Ascending aorta (tissue), 2 donors: ENCODE data around the gene CCL25. TPM values are rescaled to one million over a fixed set of nuclear protein-coding genes. Genes with fewer than 3 reads are reported as not detected.
"Not testable (repeated sequence)": the region's sequence is repeated elsewhere in the genome, so short reads cannot be mapped to it uniquely, and the experiment has no call there.

Experiments used
- DNase-seq, 2 donors: peaks; one replicate each; pipeline ENCODE4 v3.0.0-alpha.2; 2019; ENCODE audit warnings: low spot score in 2 of 2
- H3K27ac ChIP-seq, 2 donors: fragments of 200-600 bp; sonication (generic); one replicate each; pipeline ENCODE4 v1.5.1; 2016 to 2017; ENCODE audit warnings: mild to moderate bottlenecking in 1 of 2
- H3K27me3 ChIP-seq: fragments of 200-600 bp; sonication (generic); one replicate; pipeline ENCODE4 v1.5.1; 2017
- H3K36me3 ChIP-seq, 2 donors: fragments of 200-600 bp; sonication (generic); one replicate each; pipeline ENCODE4 v1.5.1; 2016
- H3K4me1 ChIP-seq, 2 donors: fragments of 200-600 bp; sonication (generic); one replicate each; pipeline ENCODE4 v1.5.1; 2016 to 2017; ENCODE audit warnings: mild to moderate bottlenecking in 1 of 2
- H3K4me3 ChIP-seq, 2 donors: fragments of 200-600 bp; sonication (generic); one replicate each; pipeline ENCODE4 v1.5.1; 2016 to 2017; ENCODE audit warnings: mild to moderate bottlenecking in 1 of 2
- H3K9me3 ChIP-seq, 2 donors: fragments of 200-600 bp; sonication (generic); one replicate each; pipeline ENCODE4 v1.5.1; 2016
- intact Hi-C: fragments of 100-400 bp; cut with DNase I; formaldehyde crosslinking; loops from one replicate; pipeline ENCODE4 v1.15.1; 2023
- total RNA-seq: library from RNA; depleted of rRNA; stranded (reverse); fragments of >200 nt; gene quantifications from one replicate; pipeline ENCODE4 v1.1.0, GENCODE V29; 2016
- TF ChIP-seq, protein P1 (sequence below), 3 experiments: fragments of 200-600 bp in 2 of 3; fragments of 450-650 bp in 1 of 3; sonication (generic) in 2 of 3; IDR thresholded peaks; one replicate each; pipeline ENCODE4 v1.5.1; 2016 to 2019; ENCODE audit warnings: antibody characterized with exemption in 3 of 3, mild to moderate bottlenecking in 1 of 3, moderate library complexity in 1 of 3

CCL25 gene
- total RNA-seq, 1 donor from 2014 or later: not detected

DNA sequence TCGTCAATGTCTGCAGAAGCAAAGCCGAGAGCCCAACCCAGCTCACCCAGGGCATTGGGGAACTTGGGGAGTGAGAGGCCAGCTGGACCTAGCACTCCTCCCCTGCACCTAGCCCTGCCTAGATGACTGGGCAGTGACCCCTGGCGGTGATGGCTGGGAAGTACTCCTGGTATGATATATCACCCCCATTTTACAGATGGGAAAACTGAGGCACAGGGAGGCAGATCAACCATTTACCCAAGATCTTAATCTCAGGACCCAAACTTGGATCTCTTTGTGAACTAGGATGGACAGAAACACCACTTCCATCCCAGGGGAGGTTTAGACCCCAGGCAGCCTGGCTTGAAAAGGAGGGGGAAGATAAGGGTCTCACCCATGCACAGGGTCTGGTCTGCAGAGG, 43.5 kb downstream of the CCL25 start:
- H3K27ac ChIP-seq: no peak overlapping the region
- no peaks in the 10 kb centered on the region for H3K4me1 ChIP-seq
- intact Hi-C loops: no loop called here
- no peaks in the 10 kb centered on the region for H3K27me3 ChIP-seq
- peaks cover 24 to 31% of the 10 kb centered on the region in 2 donors for H3K9me3 ChIP-seq
- H3K36me3 ChIP-seq: no peaks in the 10 kb centered on the region
- H3K4me3 ChIP-seq: no peak overlapping the region
- no peak for DNase-seq
- TF ChIP-seq, protein P1, sequence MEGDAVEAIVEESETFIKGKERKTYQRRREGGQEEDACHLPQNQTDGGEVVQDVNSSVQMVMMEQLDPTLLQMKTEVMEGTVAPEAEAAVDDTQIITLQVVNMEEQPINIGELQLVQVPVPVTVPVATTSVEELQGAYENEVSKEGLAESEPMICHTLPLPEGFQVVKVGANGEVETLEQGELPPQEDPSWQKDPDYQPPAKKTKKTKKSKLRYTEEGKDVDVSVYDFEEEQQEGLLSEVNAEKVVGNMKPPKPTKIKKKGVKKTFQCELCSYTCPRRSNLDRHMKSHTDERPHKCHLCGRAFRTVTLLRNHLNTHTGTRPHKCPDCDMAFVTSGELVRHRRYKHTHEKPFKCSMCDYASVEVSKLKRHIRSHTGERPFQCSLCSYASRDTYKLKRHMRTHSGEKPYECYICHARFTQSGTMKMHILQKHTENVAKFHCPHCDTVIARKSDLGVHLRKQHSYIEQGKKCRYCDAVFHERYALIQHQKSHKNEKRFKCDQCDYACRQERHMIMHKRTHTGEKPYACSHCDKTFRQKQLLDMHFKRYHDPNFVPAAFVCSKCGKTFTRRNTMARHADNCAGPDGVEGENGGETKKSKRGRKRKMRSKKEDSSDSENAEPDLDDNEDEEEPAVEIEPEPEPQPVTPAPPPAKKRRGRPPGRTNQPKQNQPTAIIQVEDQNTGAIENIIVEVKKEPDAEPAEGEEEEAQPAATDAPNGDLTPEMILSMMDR (IDR thresholded peaks at IDR 0.05): no peak

DNA sequence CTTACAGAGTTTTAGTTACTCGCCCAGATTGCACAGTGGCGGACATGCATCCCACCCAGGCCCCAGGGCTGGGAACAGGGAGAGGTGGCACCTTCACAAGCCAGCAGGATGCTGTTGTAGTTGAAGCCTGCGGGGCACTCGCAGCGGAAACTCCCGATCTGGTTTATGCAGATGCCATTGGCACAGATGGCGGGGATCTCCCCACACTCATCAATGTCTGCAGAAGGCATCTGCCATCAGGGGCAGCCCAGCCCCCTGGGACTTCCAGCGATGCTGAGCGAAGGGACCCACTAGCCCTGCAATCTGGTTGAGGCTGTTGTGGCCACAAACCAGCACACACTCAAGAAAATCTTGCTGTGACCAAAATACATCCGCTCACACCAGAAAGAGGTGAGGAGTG, 44.6 kb downstream of the CCL25 start:
- no peak for DNase-seq
- H3K27me3 ChIP-seq: no peaks in the 10 kb centered on the region
- H3K4me3 ChIP-seq: no peak overlapping the region
- H3K27ac ChIP-seq: no peak overlapping the region
- H3K36me3 ChIP-seq: no peaks in the 10 kb centered on the region
- H3K9me3 ChIP-seq: peaks cover 24 to 31% of the 10 kb centered on the region in 2 donors
- TF ChIP-seq, protein P1 (IDR thresholded peaks at IDR 0.05): no peak
- H3K4me1 ChIP-seq: no peaks in the 10 kb centered on the region
- intact Hi-C loops: no loop called here

DNA sequence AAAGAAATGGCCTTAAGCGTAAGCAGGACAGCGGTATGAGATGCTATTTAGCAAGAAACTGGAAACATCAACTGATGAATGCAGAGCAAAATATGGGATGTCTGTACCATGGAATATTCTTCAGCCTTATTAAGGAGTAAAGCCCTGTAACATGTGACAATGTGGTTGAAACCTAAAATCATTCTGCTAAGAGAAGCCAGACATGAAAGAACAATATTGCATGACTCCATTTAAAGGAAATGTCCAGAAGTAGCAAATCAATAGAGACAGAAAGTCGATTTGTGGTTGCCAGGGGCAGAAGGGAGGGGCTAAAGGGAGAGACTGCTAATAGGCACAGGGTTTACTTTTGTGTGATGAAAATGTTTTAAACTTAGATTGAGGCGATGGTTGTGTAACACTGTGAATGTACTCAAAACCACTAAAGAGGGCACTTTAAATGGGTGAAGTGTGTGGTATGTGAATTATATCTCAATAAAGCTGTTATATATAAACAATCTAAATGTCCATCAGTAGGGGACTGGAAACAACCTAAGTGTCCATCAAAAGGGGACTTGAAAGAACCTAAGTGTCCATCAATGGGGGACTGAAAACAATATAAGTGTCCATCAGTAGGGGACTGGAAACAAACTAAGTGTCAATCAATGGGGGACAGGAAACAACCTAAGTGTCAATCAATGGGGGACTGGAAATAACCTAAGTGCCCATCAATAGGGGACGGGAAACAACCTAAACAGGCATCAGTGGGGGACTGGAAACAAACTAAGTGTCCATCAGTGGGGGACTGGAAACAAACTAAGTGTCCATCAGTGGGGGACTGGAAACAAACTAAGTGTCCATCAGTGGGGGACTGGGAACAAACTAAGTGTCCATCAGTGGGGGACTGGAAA, 45.4 kb downstream of the CCL25 start:
- Histone ChIP-seq H3K4me3 (no peak overlapping the region), H3K27ac (no peak overlapping the region), H3K36me3 (no peaks in the 10 kb centered on the region), H3K27me3 (no peaks in the 10 kb centered on the region), H3K9me3 (peaks cover 24 to 31% of the 10 kb centered on the region in 2 donors), H3K4me1 (no peaks in the 10 kb centered on the region)
- intact Hi-C loops: no loop called here
- TF ChIP-seq, protein P1 (IDR thresholded peaks at IDR 0.05): no peak
- DNase-seq: no peak

DNA sequence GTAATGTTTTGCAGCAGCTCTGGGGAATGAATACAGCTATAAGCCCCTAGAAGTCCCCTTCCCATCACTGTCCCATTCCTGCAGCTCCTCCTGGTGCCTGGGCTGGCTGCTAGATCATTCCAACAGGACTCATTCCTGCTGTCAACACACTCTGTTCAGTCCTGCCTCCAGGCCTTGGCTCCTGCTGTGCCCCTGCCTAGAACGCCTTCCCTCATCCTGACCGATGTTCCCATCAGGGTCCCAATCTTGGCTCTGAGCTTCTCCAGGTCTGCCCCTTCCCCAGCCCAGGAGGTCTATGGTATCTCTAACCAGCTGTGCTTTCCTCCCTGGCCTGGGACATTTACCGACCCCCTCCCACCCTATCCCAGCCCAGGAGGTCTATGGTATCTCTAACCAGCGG, 48.8 kb downstream of the CCL25 start:
- Histone ChIP-seq H3K4me3 (no peak overlapping the region), H3K36me3 (no peaks in the 10 kb centered on the region), H3K27ac (no peak overlapping the region), H3K27me3 (no peaks in the 10 kb centered on the region), H3K9me3 (peaks cover 4 to 5% of the 10 kb centered on the region in 2 donors), H3K4me1 (no peaks in the 10 kb centered on the region)
- DNase-seq: no peak
- intact Hi-C loops: no loop called here
- TF ChIP-seq, protein P1 (IDR thresholded peaks at IDR 0.05): no peak

DNA sequence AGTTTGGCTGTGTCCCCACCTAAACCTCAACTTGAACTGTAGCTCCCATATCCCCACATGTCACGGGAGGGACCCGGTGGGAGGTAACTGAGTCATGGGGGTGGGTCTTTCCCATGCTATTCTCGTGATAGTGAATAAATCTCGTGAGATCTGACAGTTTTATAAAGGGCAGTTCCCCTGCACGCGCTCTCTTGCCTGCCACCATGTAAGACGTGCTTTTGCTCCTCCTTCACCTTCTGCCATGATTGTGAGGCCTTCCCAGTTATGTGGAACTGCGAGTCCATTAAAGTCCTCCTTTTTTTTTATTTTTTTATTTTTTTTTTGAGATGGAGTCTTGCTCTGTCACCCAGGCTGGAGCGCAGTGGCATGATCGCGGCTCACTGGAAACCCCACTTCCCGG, 49.4 kb downstream of the CCL25 start:
- H3K4me3 ChIP-seq, H3K4me1 ChIP-seq, DNase-seq, intact Hi-C loops, H3K27ac ChIP-seq, H3K36me3 ChIP-seq, H3K9me3 ChIP-seq, H3K27me3 ChIP-seq: not testable (repeated sequence)

DNA sequence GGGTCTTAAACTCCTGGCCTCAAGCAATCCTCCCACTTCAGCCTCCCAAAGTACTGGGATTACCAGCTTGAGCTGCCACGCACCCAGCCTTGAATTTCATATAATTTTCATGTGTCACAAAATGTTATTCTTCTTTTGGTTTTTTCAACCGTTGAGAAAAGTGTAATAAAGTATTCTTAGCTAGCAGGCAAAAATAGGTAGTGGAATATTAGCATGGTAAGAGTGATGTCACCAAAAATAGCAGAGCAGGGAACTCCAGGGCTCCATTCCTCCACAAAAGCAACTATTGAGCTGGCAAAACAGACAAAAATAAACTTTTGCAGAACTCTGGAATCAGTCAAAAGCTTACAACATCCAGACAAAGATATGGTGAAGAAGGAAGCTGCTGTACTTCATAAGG, 52.9 kb downstream of the CCL25 start:
- no peaks in the 10 kb centered on the region for H3K9me3 ChIP-seq
- intact Hi-C loops: no loop called here
- H3K27ac ChIP-seq: no peak overlapping the region
- TF ChIP-seq, protein P1 (IDR thresholded peaks at IDR 0.05): no peak
- H3K4me3 ChIP-seq: no peak overlapping the region
- H3K27me3 ChIP-seq: no peaks in the 10 kb centered on the region
- DNase-seq: no peak
- H3K4me1 ChIP-seq: no peaks in the 10 kb centered on the region
- H3K36me3 ChIP-seq: no peaks in the 10 kb centered on the region
